Measurements from ENCODE around the gene ANKHD1.

Gene ANKHD1

DNA sequence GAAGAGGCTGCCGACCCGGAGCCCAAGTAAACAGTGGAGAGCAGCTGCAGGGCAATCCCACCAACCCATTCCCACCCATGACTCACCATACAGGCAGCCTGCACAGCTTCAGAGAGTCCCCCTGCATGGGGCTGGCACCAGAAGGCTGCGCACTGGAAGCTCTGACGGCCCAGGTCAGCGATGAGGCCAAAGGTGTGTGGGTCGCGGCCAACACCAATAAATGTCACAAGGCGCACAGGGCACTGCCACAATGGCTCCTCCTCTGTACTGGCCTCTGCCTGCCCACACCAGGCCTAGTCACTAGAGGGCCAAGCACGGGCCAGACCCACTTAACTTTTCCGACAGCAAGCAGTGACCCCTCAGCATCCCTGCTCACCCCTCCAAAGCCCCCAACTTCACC, 158.6 kb downstream of the ANKHD1 start:
- H3K9me3 ChIP-seq (ENCODE audit: control insufficient read depth, insufficient read depth, low read depth, low read length) = no peaks in the 10 kb centered on the region
- TF ChIP-seq ZBTB20 (tag by site-specific recombination; IDR thresholded peaks at IDR 0.05) (no peak), OSR2 (tag by site-specific recombination; IDR thresholded peaks at IDR 0.05) (no peak), ZNF585B (tag by site-specific recombination; IDR thresholded peaks at IDR 0.05) (no peak), GLI2 (tag by site-specific recombination; IDR thresholded peaks at IDR 0.05; ENCODE audit: borderline replicate concordance, low read depth) (no peak), KLF1 (tag by site-specific recombination; IDR thresholded peaks at IDR 0.05) (no peak), ZNF76 (tag by site-specific recombination; IDR thresholded peaks at IDR 0.05; ENCODE audit: borderline replicate concordance, low read depth) (no peak), ZNF416 (tag by site-specific recombination; IDR thresholded peaks at IDR 0.05) (no peak), ZNF24 (tag by site-specific recombination; IDR thresholded peaks at IDR 0.05) (no peak), ZSCAN30 (tag by site-specific recombination; IDR thresholded peaks at IDR 0.05) (no peak), ZNF560 (tag by site-specific recombination; IDR thresholded peaks at IDR 0.05; ENCODE audit: borderline replicate concordance) (no peak)
- TF ChIP-seq, protein P1, sequence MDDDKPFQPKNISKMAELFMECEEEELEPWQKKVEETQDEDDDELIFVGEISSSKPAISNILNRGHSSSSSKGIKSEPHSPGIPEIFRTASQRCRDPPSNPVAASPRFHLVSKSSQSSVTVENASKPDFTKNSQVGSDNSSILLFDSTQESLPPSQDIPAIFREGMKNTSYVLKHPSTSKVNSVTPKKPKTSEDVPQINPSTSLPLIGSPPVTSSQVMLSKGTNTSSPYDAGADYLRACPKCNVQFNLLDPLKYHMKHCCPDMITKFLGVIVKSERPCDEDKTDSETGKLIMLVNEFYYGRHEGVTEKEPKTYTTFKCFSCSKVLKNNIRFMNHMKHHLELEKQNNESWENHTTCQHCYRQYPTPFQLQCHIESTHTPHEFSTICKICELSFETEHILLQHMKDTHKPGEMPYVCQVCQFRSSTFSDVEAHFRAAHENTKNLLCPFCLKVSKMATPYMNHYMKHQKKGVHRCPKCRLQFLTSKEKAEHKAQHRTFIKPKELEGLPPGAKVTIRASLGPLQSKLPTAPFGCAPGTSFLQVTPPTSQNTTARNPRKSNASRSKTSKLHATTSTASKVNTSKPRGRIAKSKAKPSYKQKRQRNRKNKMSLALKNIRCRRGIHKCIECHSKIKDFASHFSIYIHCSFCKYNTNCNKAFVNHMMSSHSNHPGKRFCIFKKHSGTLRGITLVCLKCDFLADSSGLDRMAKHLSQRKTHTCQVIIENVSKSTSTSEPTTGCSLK (tag by site-specific recombination; IDR thresholded peaks at IDR 0.05) = no peak
- TF ChIP-seq, protein P2, sequence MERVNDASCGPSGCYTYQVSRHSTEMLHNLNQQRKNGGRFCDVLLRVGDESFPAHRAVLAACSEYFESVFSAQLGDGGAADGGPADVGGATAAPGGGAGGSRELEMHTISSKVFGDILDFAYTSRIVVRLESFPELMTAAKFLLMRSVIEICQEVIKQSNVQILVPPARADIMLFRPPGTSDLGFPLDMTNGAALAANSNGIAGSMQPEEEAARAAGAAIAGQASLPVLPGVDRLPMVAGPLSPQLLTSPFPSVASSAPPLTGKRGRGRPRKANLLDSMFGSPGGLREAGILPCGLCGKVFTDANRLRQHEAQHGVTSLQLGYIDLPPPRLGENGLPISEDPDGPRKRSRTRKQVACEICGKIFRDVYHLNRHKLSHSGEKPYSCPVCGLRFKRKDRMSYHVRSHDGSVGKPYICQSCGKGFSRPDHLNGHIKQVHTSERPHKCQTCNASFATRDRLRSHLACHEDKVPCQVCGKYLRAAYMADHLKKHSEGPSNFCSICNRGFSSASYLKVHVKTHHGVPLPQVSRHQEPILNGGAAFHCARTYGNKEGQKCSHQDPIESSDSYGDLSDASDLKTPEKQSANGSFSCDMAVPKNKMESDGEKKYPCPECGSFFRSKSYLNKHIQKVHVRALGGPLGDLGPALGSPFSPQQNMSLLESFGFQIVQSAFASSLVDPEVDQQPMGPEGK (tag by site-specific recombination; IDR thresholded peaks at IDR 0.05) = no peak
- H3K27ac ChIP-seq (ENCODE audit: extremely low read depth, low read depth, low read length) = no peak overlapping the region
- ChIA-PET POLR2A (interaction anchor here (0.9 kb wide), 1 partner anchor 159 kb away, joined by 3 read pairs; no protein-coding TSS in a partner anchor), CTCF (interaction anchor here (0.6 to 1.0 kb wide), 2 partner anchors 75 to 175 kb away, joined by 3 read pairs; no protein-coding TSS in a partner anchor)
- H3K36me3 ChIP-seq (ENCODE audit: control insufficient read depth in 2 of 2, insufficient read depth in 1 of 2, low read length in 2 of 2) = peaks cover 0 to 42% of the 10 kb centered on the region in 2 experiments; a peak in 2 of 3 replicates
- H3K4me3 ChIP-seq (ENCODE audit: low read depth, low read length) = no peak overlapping the region
- H3K4me1 ChIP-seq (ENCODE audit: control insufficient read depth, insufficient read depth, low read length) = 0 out of 2 replicates have a peak, but pooled peaks cover 7% of the 10 kb centered on the region

DNA sequence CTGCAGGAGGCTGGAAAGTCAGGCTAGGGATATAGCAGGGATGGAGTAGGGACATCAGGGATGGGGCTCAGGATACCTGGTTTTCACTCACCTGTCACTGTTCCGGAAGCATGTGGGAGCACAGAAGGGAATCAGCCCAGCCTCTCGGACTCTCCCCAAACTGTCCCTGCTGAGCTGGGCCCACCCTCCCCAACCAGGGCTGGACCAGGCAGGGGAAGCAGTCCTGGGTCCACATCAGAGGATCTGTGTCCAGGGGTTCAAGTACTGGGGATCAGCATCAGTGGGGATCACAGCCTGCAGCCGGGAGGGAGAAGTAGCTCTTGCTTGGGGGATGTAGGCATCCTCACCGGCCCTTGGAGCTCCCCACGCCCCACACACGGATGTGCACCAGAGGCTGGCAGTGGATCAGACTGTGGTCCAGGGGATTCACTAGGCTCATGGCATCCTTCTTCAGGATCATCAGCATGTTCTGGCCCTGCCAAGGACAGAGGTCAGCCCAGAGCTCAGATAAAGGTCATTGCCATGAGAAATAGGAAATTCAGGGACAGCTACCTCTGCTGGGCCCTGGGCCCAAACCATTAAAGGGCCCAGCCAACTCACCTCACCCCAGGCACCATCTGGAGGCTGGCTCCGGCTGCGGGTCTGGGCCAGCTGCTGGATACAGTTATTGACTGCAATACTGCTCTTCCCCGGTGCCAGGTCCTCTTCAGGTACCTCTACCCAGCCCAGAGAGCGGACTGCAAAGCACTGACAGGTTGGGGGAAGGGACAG, 160.3 kb downstream of the ANKHD1 start:
- Histone ChIP-seq H3K9me3 (ENCODE audit: control insufficient read depth, insufficient read depth, low read depth, low read length) (no peaks in the 10 kb centered on the region), H3K4me1 (ENCODE audit: control insufficient read depth, insufficient read depth, low read length) (0 out of 2 replicates have a peak, but pooled peaks cover 3% of the 10 kb centered on the region), H3K36me3 (ENCODE audit: control insufficient read depth in 2 of 2, insufficient read depth in 1 of 2, low read length in 2 of 2) (peaks cover 0 to 52% of the 10 kb centered on the region in 2 experiments; a peak in 1 of 3 replicates), H3K27ac (ENCODE audit: extremely low read depth, low read depth, low read length) (no peak overlapping the region), H3K4me3 (ENCODE audit: low read depth, low read length) (no peak overlapping the region)
- TF ChIP-seq ZNF701 (tag by site-specific recombination; IDR thresholded peaks at IDR 0.05) (no peak), IKZF3 (tag by site-specific recombination; IDR thresholded peaks at IDR 0.05) (no peak), SP3 (tag by site-specific recombination; IDR thresholded peaks at IDR 0.05) (no peak), ZNF658 (tag by site-specific recombination; IDR thresholded peaks at IDR 0.05) (no peak), ZNF16 (tag by site-specific recombination; IDR thresholded peaks at IDR 0.05; ENCODE audit: low read depth) (no peak), KLF16 (tag by site-specific recombination; IDR thresholded peaks at IDR 0.05) (no peak), ZNF521 (tag by site-specific recombination; IDR thresholded peaks at IDR 0.05) (no peak), ZNF837 (tag by site-specific recombination; IDR thresholded peaks at IDR 0.05) (no peak), ZNF791 (tag by site-specific recombination; IDR thresholded peaks at IDR 0.05) (no peak)
- TF ChIP-seq, protein P3, sequence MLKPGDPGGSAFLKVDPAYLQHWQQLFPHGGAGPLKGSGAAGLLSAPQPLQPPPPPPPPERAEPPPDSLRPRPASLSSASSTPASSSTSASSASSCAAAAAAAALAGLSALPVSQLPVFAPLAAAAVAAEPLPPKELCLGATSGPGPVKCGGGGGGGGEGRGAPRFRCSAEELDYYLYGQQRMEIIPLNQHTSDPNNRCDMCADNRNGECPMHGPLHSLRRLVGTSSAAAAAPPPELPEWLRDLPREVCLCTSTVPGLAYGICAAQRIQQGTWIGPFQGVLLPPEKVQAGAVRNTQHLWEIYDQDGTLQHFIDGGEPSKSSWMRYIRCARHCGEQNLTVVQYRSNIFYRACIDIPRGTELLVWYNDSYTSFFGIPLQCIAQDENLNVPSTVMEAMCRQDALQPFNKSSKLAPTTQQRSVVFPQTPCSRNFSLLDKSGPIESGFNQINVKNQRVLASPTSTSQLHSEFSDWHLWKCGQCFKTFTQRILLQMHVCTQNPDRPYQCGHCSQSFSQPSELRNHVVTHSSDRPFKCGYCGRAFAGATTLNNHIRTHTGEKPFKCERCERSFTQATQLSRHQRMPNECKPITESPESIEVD (tag by site-specific recombination; IDR thresholded peaks at IDR 0.05) = no peak
- TF ChIP-seq, protein P4, sequence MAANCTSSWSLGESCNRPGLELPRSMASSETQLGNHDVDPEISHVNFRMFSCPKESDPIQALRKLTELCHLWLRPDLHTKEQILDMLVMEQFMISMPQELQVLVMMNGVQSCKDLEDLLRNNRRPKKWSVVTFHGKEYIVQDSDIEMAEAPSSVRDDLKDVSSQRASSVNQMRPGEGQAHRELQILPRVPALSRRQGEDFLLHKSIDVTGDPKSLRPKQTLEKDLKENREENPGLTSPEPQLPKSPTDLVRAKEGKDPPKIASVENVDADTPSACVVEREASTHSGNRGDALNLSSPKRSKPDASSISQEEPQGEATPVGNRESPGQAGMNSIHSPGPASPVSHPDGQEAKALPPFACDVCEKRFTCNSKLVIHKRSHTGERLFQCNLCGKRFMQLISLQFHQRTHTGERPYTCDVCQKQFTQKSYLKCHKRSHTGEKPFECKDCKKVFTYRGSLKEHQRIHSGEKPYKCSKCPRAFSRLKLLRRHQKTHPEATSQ (tag by site-specific recombination; IDR thresholded peaks at IDR 0.05) = no peak
- TF ChIP-seq, protein P2 (tag by site-specific recombination; IDR thresholded peaks at IDR 0.05) = no peak
- CTCF ChIA-PET = interaction anchor here (0.6 to 1.3 kb wide), 3 partner anchors 8 to 220 kb away, joined by 3 to 5 read pairs (median 3); no protein-coding TSS in a partner anchor
- POLR2A ChIA-PET = no interaction called here

Data from HEK293 (cell line).